GM12865 (cell line): ENCODE measurements around the gene OR4C11.

ENCODE experiments used
- DNase-seq: peaks from one replicate; pipeline ENCODE4 v3.0.0; 2010; ENCODE audit warnings: low read depth
- H3K4me3 ChIP-seq: 2 replicates; pipeline ENCODE4 v1.5.1; 2011; ENCODE audit warnings: mild to moderate bottlenecking, low read depth, low read length, control low read depth
- CTCF ChIP-seq: IDR thresholded peaks from 2 replicates; pipeline ENCODE4 v1.5.1; 2011; ENCODE audit warnings: low read length, control low read depth, low read depth, inconsistent platforms; ENCODE audit not compliant: insufficient read depth; ENCODE audit errors: missing control alignments

OR4C11 gene

GRCh38 chr11:55571828-55572227 lies 35.6 kb downstream of the OR4C11 start, which contains the start of gene OR4C16:
OR4C16 (plus strand) TSS chr11:55572128; CDS start chr11:55572128, 0 bp downstream.
- H3K4me3 ChIP-seq: no peak within 1 kb of the TSS
- no peak for TF ChIP-seq CTCF
- no peak for DNase-seq

- TF ChIP-seq CTCF: no peak
- DNase-seq: no peak
These were observed 53.3 kb downstream of the OR4C11 start, which contains the start of gene OR4C15 for GRCh38 chr11:55554169-55554568. OR4C15 (plus strand) TSS chr11:55554469; CDS start chr11:55554469, 0 bp downstream.

More at GRCh38 chr11:55554169-55554568, 53.3 kb downstream of the OR4C11 start, which contains the start of gene OR4C15:
- no peak within 1 kb of the TSS for H3K4me3 ChIP-seq
